ENCODE data around the gene EIF1. TPM values are rescaled to one million over a fixed set of nuclear protein-coding genes. Genes with fewer than 3 reads are reported as not detected.
A peak's percentile ranks its signal among the peaks of the same experiment; 100 is the strongest.
"Not testable (repeated sequence)": the region's sequence is repeated elsewhere in the genome, so short reads cannot be mapped to it uniquely, and the experiment has no call there.

The EIF1 gene
- total and polyA plus RNA-seq, 4 donors: 372 to 801 (median 654) TPM

GRCh38 chr17:41691031-41691777, 2.5 kb downstream of the EIF1 start:
- ATAC-seq (ENCODE audit: low FRiP score) (no peak), DNase-seq (no peak)
- no peaks in the 10 kb centered on the region for H3K27me3 ChIP-seq (ENCODE audit: control insufficient read depth in 1 of 2, insufficient read depth in 2 of 2, low read length in 1 of 2)
- intact Hi-C loops (cut with DNase I): no loop called here
- WGBS, 2 donors: 65 to 69% methylated on average over 10 of the region's 10 CpGs
- no peaks in the 10 kb centered on the region for H3K4me1 ChIP-seq (ENCODE audit: control insufficient read depth in 1 of 2, insufficient read depth in 2 of 2, low read length in 2 of 2)
- no peak overlapping the region for H3K27ac ChIP-seq (ENCODE audit: low read depth in 1 of 2, low read length in 2 of 2)
- H3K9me3 ChIP-seq (ENCODE audit: control insufficient read depth, low read length): no peaks in the 10 kb centered on the region
- no peak overlapping the region for H3K4me3 ChIP-seq (ENCODE audit: low read length in 2 of 2)
- H3K36me3 ChIP-seq (ENCODE audit: control insufficient read depth in 1 of 2, insufficient read depth in 2 of 2, low read length in 1 of 2): peaks cover 7 to 22% of the 10 kb centered on the region in 2 donors

GRCh38 chr17:41692722-41693521, 4.2 kb downstream of the EIF1 start:
- H3K4me1 ChIP-seq (ENCODE audit: control insufficient read depth in 1 of 2, insufficient read depth in 2 of 2, low read length in 2 of 2): no peaks in the 10 kb centered on the region
- peaks cover 7 to 22% of the 10 kb centered on the region in 2 donors for H3K36me3 ChIP-seq (ENCODE audit: control insufficient read depth in 1 of 2, insufficient read depth in 2 of 2, low read length in 1 of 2)
- no peaks in the 10 kb centered on the region for H3K9me3 ChIP-seq (ENCODE audit: control insufficient read depth, low read length)
- ATAC-seq (ENCODE audit: low FRiP score) (no peak), DNase-seq (no peak)
- H3K27ac ChIP-seq (ENCODE audit: low read depth in 1 of 2, low read length in 2 of 2): no peak overlapping the region
- no peaks in the 10 kb centered on the region for H3K27me3 ChIP-seq (ENCODE audit: control insufficient read depth in 1 of 2, insufficient read depth in 2 of 2, low read length in 1 of 2)
- no peak overlapping the region for H3K4me3 ChIP-seq (ENCODE audit: low read length in 2 of 2)
- intact Hi-C loops (cut with DNase I): no loop called here
- WGBS, 2 donors: 83 to 86% methylated on average over 11 of the region's 11 CpGs

- 81 to 84% methylated on average over 7 of the region's 7 CpGs for WGBS, 2 donors
- no peaks in the 10 kb centered on the region for H3K4me1 ChIP-seq (ENCODE audit: control insufficient read depth in 1 of 2, insufficient read depth in 2 of 2, low read length in 2 of 2)
- no peaks in the 10 kb centered on the region for H3K27me3 ChIP-seq (ENCODE audit: control insufficient read depth in 1 of 2, insufficient read depth in 2 of 2, low read length in 1 of 2)
These were observed 6.5 kb downstream of the EIF1 start for GRCh38 chr17:41695134-41695661.

GRCh38 chr17:41695954-41696757, 7.5 kb downstream of the EIF1 start:
- 49 to 52% methylated on average over 11 of the region's 11 CpGs for WGBS, 2 donors
- ATAC-seq (ENCODE audit: low FRiP score): peak; percentile 73
- no peak overlapping the region for H3K27ac ChIP-seq (ENCODE audit: low read depth in 1 of 2, low read length in 2 of 2)
- H3K9me3 ChIP-seq (ENCODE audit: control insufficient read depth, low read length): no peaks in the 10 kb centered on the region
- H3K4me1 ChIP-seq (ENCODE audit: control insufficient read depth in 1 of 2, insufficient read depth in 2 of 2, low read length in 2 of 2): no peaks in the 10 kb centered on the region
- H3K36me3 ChIP-seq (ENCODE audit: control insufficient read depth in 1 of 2, insufficient read depth in 2 of 2, low read length in 1 of 2): peaks cover 4 to 13% of the 10 kb centered on the region in 2 donors
- no peaks in the 10 kb centered on the region for H3K27me3 ChIP-seq (ENCODE audit: control insufficient read depth in 1 of 2, insufficient read depth in 2 of 2, low read length in 1 of 2)
- no peak overlapping the region for H3K4me3 ChIP-seq (ENCODE audit: low read length in 2 of 2)
- intact Hi-C loops (cut with DNase I): no loop called here
- DNase-seq: peak in 1 of 2 donors; percentile 73

More at GRCh38 chr17:41695134-41695661, 6.5 kb downstream of the EIF1 start:
- peaks cover 4 to 19% of the 10 kb centered on the region in 2 donors for H3K36me3 ChIP-seq (ENCODE audit: control insufficient read depth in 1 of 2, insufficient read depth in 2 of 2, low read length in 1 of 2)
- H3K9me3 ChIP-seq (ENCODE audit: control insufficient read depth, low read length): no peaks in the 10 kb centered on the region
- H3K4me3 ChIP-seq (ENCODE audit: low read length in 2 of 2): no peak overlapping the region
- DNase-seq: no peak
- intact Hi-C loops (cut with DNase I): no loop called here
- H3K27ac ChIP-seq (ENCODE audit: low read depth in 1 of 2, low read length in 2 of 2): no peak overlapping the region
- no peak for ATAC-seq (ENCODE audit: low FRiP score)

- WGBS, 2 donors: 38 to 39% methylated on average over 6 of the region's 6 CpGs
- H3K9me3 ChIP-seq (ENCODE audit: control insufficient read depth, low read length): no peaks in the 10 kb centered on the region
- H3K27me3 ChIP-seq (ENCODE audit: control insufficient read depth in 1 of 2, insufficient read depth in 2 of 2, low read length in 1 of 2): no peaks in the 10 kb centered on the region
- peak in 1 of 2 donors; percentile 74 for DNase-seq
- peaks cover 4 to 7% of the 10 kb centered on the region in 2 donors for H3K36me3 ChIP-seq (ENCODE audit: control insufficient read depth in 1 of 2, insufficient read depth in 2 of 2, low read length in 1 of 2)
- H3K4me1 ChIP-seq (ENCODE audit: control insufficient read depth in 1 of 2, insufficient read depth in 2 of 2, low read length in 2 of 2): no peaks in the 10 kb centered on the region
- H3K4me3 ChIP-seq (ENCODE audit: low read length in 2 of 2): no peak overlapping the region
- intact Hi-C loops (cut with DNase I): no loop called here
- peak; percentile 79 for ATAC-seq (ENCODE audit: low FRiP score)
- H3K27ac ChIP-seq (ENCODE audit: low read depth in 1 of 2, low read length in 2 of 2): no peak overlapping the region
These were observed 8.7 kb downstream of the EIF1 start for GRCh38 chr17:41697122-41697962.

- H3K36me3 ChIP-seq (ENCODE audit: control insufficient read depth in 1 of 2, insufficient read depth in 2 of 2, low read length in 1 of 2); H3K4me1 ChIP-seq (ENCODE audit: control insufficient read depth in 1 of 2, insufficient read depth in 2 of 2, low read length in 2 of 2); H3K27me3 ChIP-seq (ENCODE audit: control insufficient read depth in 1 of 2, insufficient read depth in 2 of 2, low read length in 1 of 2); H3K4me3 ChIP-seq (ENCODE audit: low read length in 2 of 2); H3K9me3 ChIP-seq (ENCODE audit: control insufficient read depth, low read length); H3K27ac ChIP-seq (ENCODE audit: low read depth in 1 of 2, low read length in 2 of 2); DNase-seq; intact Hi-C loops (cut with DNase I); ATAC-seq (ENCODE audit: low FRiP score): not testable (repeated sequence)
- 86 to 88% methylated on average over 3 of the region's 3 CpGs for WGBS, 2 donors
These were observed 12.2 kb downstream of the EIF1 start for GRCh38 chr17:41700843-41701242.

- WGBS, 2 donors: 86% methylated on average over 8 of the region's 8 CpGs
- Histone ChIP-seq H3K4me1 (ENCODE audit: control insufficient read depth in 1 of 2, insufficient read depth in 2 of 2, low read length in 2 of 2) (no peaks in the 10 kb centered on the region), H3K27me3 (ENCODE audit: control insufficient read depth in 1 of 2, insufficient read depth in 2 of 2, low read length in 1 of 2) (no peaks in the 10 kb centered on the region), H3K36me3 (ENCODE audit: control insufficient read depth in 1 of 2, insufficient read depth in 2 of 2, low read length in 1 of 2) (no peaks in the 10 kb centered on the region), H3K9me3 (ENCODE audit: control insufficient read depth, low read length) (no peaks in the 10 kb centered on the region), H3K27ac (ENCODE audit: low read depth in 1 of 2, low read length in 2 of 2) (no peak overlapping the region), H3K4me3 (ENCODE audit: low read length in 2 of 2) (no peak overlapping the region)
- ATAC-seq (ENCODE audit: low FRiP score): no peak
- intact Hi-C loops (cut with DNase I): no loop called here
- no peak for DNase-seq
These were observed 14.0 kb downstream of the EIF1 start for GRCh38 chr17:41702712-41703111.

Data from aorta (tissue), 5 donors.